Medulla oblongata (tissue), 1 donor: ENCODE results near the gene FAM13B.
A peak's percentile ranks its signal among the peaks of the same experiment; 100 is the strongest.

Experiments
- DNase-seq: peaks from one replicate; pipeline ENCODE4 v3.0.0-alpha.2; 2015; ENCODE audit errors: extremely low spot score

The FAM13B gene

DNA sequence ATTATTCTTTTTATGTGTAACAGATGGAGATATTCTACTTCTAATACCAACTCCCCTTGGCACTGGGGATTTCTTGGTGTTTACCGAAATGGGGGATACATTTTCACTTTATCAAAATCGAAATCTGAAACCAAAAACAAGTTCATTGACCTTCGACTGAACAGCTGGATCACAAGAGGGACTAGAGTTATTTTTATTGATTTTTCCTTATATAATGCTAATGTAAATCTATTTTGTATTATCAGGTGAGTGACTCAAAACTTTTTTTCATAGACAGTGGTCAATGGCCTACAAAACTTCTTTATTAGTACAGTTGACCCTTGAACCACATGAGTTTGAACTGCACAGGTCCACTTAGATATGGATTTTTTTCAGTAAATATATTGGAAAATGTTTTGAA, 133.4 kb downstream of the FAM13B start:
- no peak for DNase-seq

DNA sequence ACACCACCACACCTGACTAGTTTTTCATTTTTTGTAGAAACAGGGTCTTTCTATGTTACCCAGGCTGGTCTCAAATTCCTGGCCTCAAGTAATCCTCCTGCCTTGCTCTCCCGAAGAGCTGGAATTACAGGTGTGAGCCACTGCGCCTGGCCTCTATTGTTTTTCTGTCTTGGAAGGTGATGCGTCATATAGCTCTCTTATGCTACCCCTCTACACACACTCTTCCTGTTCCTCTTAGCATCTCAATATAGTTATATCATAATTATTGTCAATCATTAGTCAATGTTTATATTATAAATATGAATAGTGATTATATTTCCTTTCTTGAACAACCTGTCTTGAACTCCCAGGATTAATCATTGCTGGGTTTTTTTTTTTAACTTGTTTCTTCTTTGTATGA, 136.3 kb downstream of the FAM13B start:
- no peak for DNase-seq

DNA sequence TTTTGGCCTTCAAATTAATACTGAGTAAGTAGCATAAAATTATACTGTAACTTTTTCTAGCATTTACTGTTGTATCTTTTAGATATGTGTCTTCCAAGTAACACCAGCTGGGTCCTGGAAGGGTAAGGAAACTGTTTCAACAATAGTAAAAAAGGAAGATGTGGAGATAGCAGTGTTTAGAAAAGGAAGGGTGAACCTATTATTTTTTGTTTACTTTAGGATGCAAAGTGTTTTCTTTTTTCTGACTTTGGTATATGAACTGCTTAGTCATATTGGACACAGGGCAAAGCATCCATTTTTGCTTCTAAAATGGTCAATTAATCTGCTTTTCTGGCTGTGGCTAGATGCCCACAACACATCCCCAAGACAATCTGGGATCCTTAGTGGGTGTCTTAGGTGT, 138.3 kb downstream of the FAM13B start:
- no peak for DNase-seq

DNA sequence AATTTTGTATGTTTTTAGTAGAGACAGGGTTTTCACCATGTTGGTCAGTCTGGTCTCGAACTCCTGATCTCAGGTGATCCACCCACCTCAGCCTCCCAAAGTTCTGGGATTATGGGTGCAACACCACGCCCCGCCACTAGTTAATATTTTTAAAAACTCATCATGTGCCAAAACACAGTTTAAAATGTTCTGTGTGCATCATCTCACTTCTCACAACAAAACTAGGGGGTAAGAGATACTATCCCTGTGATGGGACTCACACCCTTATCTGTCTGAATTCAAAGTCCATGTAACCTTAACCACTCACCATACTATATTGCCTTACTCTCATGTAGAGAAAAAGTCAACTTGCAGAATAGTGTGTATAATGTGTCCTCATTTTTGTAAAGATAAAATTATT, 141.0 kb downstream of the FAM13B start:
- no peak for DNase-seq

DNA sequence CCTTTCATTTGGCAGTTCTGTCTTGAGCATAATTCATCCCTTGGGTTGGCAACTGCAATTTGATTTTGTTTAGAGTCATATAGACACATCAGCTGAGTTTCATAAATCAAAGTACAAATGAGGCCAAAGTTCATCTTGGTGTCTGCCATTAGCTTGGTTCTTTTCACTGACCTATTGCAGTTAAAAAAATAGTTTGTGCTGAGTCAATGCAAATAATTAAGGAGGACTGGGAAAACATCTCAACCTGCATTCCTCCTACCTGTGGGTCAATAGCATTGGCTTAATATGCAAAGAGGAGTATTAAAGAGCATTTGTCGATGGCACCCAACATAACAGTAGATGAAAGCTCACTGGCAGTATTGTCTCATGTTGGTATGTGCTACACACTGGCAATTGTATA, 142.0 kb downstream of the FAM13B start:
- DNase-seq, result no peak

DNA sequence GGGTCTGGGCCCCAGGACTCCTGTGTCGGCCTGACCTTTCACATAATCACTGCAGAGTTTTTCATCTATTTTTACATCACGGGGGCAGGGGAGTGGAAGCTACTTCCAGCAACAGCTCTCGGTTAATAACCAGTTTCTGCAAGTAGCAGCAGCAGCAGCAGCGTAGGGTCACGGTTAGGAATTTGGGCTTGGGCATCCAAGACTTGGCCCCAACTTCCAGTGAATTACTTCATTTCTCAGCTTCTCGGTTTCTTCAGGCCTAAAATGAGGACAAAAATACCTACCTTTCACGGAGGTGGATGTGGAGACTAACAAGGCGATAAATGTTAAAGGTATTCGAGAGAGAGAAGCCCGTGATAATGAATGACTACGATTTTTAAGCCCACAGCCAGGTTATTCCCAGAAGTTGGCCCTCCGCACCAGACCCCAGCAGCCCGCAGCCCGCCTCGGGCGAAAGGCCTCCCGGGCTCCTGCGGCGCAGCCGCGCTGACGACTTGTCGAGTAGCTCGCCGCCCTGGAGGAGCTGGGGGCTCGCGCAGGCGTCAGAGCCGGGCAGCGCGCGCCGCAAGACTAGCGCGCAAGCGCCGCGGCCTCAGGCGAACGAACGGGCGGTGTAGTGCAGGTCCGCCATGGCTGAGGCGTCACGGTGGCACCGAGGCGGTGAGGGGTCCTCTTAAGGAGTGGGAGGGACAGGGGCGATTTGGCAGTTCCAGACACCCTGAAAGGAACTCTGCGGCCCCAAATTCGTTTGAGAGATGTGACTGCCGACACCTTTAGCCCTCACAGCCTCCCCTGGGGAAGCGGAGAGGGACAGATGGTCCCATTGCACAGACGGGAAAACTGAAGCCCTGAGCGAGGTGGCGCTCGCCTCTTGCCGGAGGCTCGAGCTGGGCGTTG, 143.8 kb downstream of the FAM13B start, which contains the start of gene PKD2L2:
Gene PKD2L2, plus strand, starts transcription at position 595 of the 897 bp plus-strand sequence. Its CDS starts 35 bp downstream, at position 630.
- DNase-seq, result peak; percentile 84

DNA sequence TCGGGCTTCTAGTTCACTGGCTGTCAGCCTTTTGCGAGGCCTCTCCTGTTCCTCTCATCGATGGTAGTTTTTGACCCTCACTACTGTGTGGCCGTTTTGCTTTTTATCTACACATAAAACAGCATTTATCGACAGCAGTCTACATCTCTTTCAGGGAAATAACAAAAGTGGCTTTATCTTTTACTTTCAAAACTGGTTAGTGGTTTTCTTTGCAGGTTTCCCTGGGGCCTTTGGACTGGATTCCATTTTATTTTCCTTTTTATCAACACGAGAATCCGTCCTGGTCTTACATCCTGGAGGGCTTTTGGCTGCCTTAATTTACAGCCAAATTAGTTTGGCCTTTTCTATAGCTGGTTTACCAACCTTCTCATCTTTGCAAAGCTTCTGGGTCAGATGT, 144.4 kb downstream of the FAM13B start:
- peak; percentile 47 for DNase-seq
